HG02763 (cell line): ENCODE data around the gene TSC22D3.

Experiments
- ATAC-seq: cut with Tn5 transposase; IDR thresholded peaks from one replicate; pipeline ENCODE4 v1.9.1; 2021; ENCODE audit warnings: mild to moderate bottlenecking, moderate library complexity; ENCODE audit not compliant: unreplicated experiment

The TSC22D3 gene

DNA sequence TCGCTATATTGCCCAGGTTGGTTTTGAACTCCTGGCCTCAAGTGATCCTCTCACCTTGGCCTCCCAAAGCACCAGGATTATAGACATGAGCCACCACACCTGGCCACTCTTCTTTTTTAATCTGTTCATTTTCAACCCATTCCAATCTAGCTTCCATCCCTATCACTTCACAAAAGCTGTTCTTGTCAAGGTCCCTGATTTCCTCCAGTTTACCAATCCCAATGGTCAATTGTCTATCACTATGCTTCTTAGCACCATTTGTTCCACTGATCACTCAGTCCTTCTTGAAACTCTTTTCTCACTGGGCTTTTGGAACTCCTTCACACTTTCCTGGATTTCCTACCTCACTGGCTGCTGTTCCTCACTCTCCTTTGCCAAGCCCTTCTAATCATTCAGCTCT is 108.7 kb downstream of the TSC22D3 start:
- ATAC-seq: no peak
